Measurements from ENCODE around the gene NTMT1. TPM values are rescaled to one million over a fixed set of nuclear protein-coding genes. Genes with fewer than 3 reads are reported as not detected.
A peak's percentile ranks its signal among the peaks of the same experiment; 100 is the strongest.
"Not testable (repeated sequence)": the region's sequence is repeated elsewhere in the genome, so short reads cannot be mapped to it uniquely, and the experiment has no call there.

Gene NTMT1
- total and polyA plus RNA-seq, 9 of the 15 experiments (the other 6 are each of a cell fraction or from before 2014, with no cell fraction given) = 42.1 to 116 (median 74.7) TPM

DNA sequence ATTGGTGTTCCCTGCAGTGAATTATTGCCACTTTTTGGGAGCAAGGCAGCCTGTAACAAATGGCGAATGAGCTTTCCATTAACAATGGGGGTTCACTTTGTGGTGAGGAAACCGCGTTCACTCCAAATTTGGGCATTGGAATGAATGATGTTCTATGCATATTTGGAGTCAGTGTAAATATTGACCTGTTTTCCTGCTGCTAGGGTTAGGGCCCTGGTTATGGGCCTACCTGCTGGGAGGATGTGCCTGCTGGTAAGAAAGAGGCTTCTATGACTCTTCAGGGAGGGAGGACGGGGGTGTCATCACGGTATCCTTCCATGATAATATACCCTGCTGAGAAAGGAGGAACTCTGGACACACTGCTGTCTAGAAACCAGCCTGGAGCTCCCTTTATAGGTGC, 34.0 kb upstream of the NTMT1 start:
- POLR2A ChIA-PET = interaction anchor here (0.7 to 1.0 kb wide), 2 partner anchors 21 to 30 kb away, joined by 3 to 9 read pairs; no protein-coding TSS in a partner anchor
- WGBS (ENCODE audit: insufficient coverage, low coverage, missing lambda C conversion rate) = 55% methylated on average over 5 of the region's 5 CpGs
- H3K4me1 ChIP-seq (replicated peaks in 1 of 2; ENCODE audit: control insufficient read depth in 2 of 2, insufficient read depth in 2 of 2, low read length in 2 of 2) = peaks cover 27 to 36% of the 10 kb centered on the region in 2 experiments
- intact Hi-C loops (cut with micrococcal nuclease) = loop anchor here (10.0 kb wide), 1 partner anchor 187 kb away; no protein-coding TSS in a partner anchor
- no peaks in the 10 kb centered on the region for H3K9me3 ChIP-seq (replicated peaks; ENCODE audit: control insufficient read depth, insufficient read depth, low read depth, low read length)
- no peak overlapping the region for H3K4me3 ChIP-seq
- H2AFZ ChIP-seq (ENCODE audit: low read depth, low read length) = no peak overlapping the region
- no peaks in the 10 kb centered on the region for H4K20me1 ChIP-seq (replicated peaks; ENCODE audit: control insufficient read depth, insufficient read depth, low read length)
- H3K9me1 ChIP-seq (ENCODE audit: control insufficient read depth, insufficient read depth, low read length) = no peaks in the 10 kb centered on the region
- H3K9ac ChIP-seq (ENCODE audit: insufficient read depth in 1 of 2, low read depth in 2 of 2, low read length in 2 of 2) = no peak overlapping the region
- no peaks in the 10 kb centered on the region for H3K36me3 ChIP-seq (ENCODE audit: control insufficient read depth, insufficient read depth, low read length)
- H3K27ac ChIP-seq (ENCODE audit: extremely low read depth, low read depth, low read length) = no peak overlapping the region
- TF ChIP-seq, protein P1, sequence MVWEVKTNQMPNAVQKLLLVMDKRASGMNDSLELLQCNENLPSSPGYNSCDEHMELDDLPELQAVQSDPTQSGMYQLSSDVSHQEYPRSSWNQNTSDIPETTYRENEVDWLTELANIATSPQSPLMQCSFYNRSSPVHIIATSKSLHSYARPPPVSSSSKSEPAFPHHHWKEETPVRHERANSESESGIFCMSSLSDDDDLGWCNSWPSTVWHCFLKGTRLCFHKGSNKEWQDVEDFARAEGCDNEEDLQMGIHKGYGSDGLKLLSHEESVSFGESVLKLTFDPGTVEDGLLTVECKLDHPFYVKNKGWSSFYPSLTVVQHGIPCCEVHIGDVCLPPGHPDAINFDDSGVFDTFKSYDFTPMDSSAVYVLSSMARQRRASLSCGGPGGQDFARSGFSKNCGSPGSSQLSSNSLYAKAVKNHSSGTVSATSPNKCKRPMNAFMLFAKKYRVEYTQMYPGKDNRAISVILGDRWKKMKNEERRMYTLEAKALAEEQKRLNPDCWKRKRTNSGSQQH (CRISPR knock-in tag; IDR thresholded peaks at IDR 0.05) = no peak
- 0 out of 4 replicates have a peak, but pooled peaks of 1 of the 2 experiments have one; percentile 56 for TF ChIP-seq SRF (CRISPR knock-in tag; IDR thresholded peaks at IDR 0.05)
- TF ChIP-seq ZNF24 (IDR thresholded peaks at IDR 0.05) = 0 out of 2 replicates have a peak, but pooled peaks have one; percentile 14
- ATAC-seq = no peak
- BruUV-seq (replicated peaks) = no TSS peak
- H3K79me2 ChIP-seq (ENCODE audit: control insufficient read depth, insufficient read depth, low read length) = no peaks in the 10 kb centered on the region
- in situ Hi-C loops (cut with MboI) = no loop called here
- FAIRE-seq = no peak
- no peak for DNase-seq (ENCODE audit: extremely low read depth in 1 of 4, low spot score in 3 of 4)
- CTCF ChIA-PET (ENCODE audit: low intra/inter-chr PET ratio) = no interaction called here
- no peaks in the 10 kb centered on the region for H3K27me3 ChIP-seq (ENCODE audit: control insufficient read depth in 2 of 2, insufficient read depth in 2 of 2, low read length in 2 of 2)
- H3K4me2 ChIP-seq (ENCODE audit: insufficient read depth, low read length) = no peak overlapping the region

DNA sequence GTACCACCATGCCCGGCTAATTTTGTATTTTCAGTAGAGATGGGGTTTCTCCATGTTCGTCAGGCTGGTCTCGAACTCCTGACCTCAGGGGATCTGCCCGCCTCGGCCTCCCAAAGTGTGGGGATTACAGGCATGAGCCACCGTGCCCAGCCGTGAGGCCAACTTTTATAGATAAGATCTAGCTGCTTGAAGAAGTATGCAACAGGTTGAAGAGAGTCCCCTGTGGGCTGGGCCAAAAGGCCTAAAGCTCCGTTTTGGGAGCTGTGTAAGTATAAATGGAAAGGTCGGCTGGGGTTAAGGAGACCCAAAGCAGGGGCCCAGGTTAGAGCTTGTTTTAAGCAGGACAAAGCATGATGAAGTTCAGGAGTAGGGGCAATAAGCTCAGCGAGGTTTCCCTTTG, 33.2 kb upstream of the NTMT1 start:
- H3K4me3 ChIP-seq; CTCF ChIA-PET (ENCODE audit: low intra/inter-chr PET ratio); H3K36me3 ChIP-seq (ENCODE audit: control insufficient read depth, insufficient read depth, low read length); H3K27ac ChIP-seq (ENCODE audit: extremely low read depth, low read depth, low read length); H3K4me2 ChIP-seq (ENCODE audit: insufficient read depth, low read length); BruUV-seq (replicated peaks); H3K9ac ChIP-seq (ENCODE audit: insufficient read depth in 1 of 2, low read depth in 2 of 2, low read length in 2 of 2); H3K79me2 ChIP-seq (ENCODE audit: control insufficient read depth, insufficient read depth, low read length); H3K27me3 ChIP-seq (ENCODE audit: control insufficient read depth in 2 of 2, insufficient read depth in 2 of 2, low read length in 2 of 2); ATAC-seq; H3K9me3 ChIP-seq (replicated peaks; ENCODE audit: control insufficient read depth, insufficient read depth, low read depth, low read length); H2AFZ ChIP-seq (ENCODE audit: low read depth, low read length); FAIRE-seq; H4K20me1 ChIP-seq (replicated peaks; ENCODE audit: control insufficient read depth, insufficient read depth, low read length); DNase-seq (ENCODE audit: extremely low read depth in 1 of 4, low spot score in 3 of 4); H3K9me1 ChIP-seq (ENCODE audit: control insufficient read depth, insufficient read depth, low read length); in situ Hi-C loops (cut with MboI): not testable (repeated sequence)
- H3K4me1 ChIP-seq (replicated peaks in 1 of 2; ENCODE audit: control insufficient read depth in 2 of 2, insufficient read depth in 2 of 2, low read length in 2 of 2) = peaks cover 30 to 31% of the 10 kb centered on the region in 2 experiments
- intact Hi-C loops (cut with micrococcal nuclease) = loop anchor here (10.0 kb wide), 1 partner anchor 188 kb away; no protein-coding TSS in a partner anchor
- POLR2A ChIA-PET = interaction anchor here (0.7 to 1.0 kb wide), 2 partner anchors 22 to 90 kb away, joined by 3 to 4 read pairs; no protein-coding TSS in a partner anchor
- WGBS (ENCODE audit: insufficient coverage, low coverage, missing lambda C conversion rate) = 57% methylated on average over 10 of the region's 10 CpGs

All from K562 (cell line).